Measurements from ENCODE around the gene RAPGEF2.
"Not testable (repeated sequence)": the region's sequence is repeated elsewhere in the genome, so short reads cannot be mapped to it uniquely, and the experiment has no call there.

Gene RAPGEF2

GRCh38 chr4:159098482-159099127 is 4.3 kb upstream of the RAPGEF2 start:
- no peak for DNase-seq

- DNase-seq, result peak in 2 of 6 experiments; percentile 23 to 50
Measured at GRCh38 chr4:159101988-159102621, 774 bp upstream of the RAPGEF2 start.

DNA sequence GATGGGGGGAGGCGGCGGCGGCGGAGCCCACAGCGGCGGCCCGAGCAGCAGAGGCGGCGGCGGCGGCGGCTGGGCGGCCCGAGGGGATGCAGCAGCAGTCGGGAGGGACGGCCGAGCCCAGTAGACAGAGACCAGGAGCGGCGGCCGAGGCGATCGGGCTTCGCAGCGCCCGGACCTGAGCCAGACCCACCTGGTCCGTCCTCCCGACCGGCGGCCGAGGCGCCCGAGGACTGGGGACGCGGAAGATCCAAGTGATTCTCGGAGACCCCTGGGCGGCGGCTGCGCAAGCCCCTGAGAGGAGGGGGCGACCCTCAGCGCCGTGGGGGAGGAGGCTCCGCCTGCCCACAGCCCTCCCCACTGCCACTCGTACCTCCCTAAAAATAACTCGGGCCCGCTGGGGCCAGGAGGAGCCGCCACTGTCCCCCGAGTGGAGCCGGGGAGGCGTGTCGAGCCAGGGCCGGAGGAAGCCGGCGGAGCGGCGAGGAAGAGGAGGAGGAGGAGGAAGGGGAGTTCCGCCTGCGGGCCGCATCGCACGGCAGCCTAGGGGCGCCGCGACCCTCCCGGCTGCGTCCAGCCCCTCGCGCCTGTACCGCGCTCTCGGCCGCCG is 608 bp downstream of the RAPGEF2 start:
- DNase-seq, result peak; percentile 11 to 67 (median 38)

DNA sequence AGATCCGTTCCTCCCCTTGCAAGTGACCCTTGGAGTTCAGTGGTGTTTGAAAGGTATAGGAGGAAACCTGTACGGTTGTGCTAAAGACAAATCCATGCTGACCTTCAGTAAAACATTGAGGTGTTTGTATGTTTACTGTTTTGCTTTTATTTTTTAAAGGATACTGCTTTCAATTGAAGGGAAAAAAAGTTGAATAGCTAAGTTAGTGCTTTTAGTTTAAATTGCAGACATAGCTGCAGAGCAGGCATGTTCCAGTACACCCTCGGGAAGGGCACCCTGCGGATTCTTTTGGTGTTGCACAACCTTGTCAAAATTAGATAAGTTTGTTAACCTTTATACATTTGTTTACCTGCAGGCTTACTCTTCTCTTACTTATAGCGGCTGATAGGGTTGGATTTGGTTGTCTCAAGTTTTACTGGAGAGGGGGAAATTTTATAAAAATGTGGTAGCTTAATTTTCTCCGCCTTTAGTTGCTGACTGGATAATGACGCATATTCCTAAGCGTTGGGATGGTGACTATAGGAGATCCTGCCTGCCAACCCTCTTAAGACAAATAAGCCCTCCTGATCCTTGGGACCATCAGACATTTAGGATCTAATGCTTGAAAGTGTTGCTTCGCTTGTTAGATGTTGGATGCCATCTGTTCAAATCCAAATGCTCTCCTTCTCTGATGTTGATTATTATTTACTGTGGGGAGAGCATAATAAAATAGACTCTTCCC is 2.0 kb downstream of the RAPGEF2 start:
- peak in 2 of 6 experiments; percentile 34 to 49 for DNase-seq

DNA sequence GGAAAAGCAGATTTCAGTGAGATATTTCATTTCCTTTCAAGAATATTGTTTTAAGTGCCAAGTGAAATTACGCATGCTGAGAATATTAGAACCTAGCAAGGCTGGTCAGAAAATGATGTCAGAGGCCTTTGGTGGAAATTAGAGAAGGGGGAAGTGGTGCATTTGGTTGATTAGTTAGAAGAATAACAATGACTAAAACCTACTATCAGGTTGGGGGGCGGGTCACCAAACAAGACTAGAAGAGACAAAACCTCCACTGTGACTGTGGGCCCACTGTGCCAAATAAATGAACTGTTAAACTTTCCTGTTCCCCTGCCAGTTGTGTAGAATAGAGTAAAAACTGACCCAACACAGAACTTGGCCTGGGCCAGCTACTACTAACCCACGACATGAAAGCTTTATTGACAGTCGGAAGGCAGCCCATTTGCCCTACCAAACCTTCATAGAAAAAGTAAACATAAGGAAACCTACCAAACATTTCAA is 2.9 kb downstream of the RAPGEF2 start:
- DNase-seq, result no peak

DNA sequence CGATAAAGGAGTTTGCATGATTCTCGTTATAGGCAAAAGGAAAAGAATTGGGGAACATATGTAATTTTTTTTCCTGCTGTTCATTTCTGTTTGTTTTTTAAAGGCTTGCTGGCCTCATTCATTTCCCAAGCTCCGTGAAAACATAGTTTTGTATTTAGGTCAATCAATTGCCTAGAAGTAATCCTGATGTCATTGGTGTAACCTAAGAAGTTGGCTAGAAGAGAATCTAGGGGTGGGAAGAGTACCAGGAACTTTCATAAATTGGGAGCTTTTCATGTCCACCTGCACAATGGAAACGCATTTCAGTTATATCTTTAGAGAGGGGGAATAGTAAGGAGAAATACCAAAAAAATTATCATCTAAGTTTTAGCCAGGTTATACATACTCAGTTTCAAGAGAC is 3.8 kb downstream of the RAPGEF2 start:
- no peak for DNase-seq

GRCh38 chr4:159107203-159107925 is 4.5 kb downstream of the RAPGEF2 start:
- DNase-seq, result no peak

GRCh38 chr4:159108124-159108523 is 5.2 kb downstream of the RAPGEF2 start:
- DNase-seq, result no peak

DNA sequence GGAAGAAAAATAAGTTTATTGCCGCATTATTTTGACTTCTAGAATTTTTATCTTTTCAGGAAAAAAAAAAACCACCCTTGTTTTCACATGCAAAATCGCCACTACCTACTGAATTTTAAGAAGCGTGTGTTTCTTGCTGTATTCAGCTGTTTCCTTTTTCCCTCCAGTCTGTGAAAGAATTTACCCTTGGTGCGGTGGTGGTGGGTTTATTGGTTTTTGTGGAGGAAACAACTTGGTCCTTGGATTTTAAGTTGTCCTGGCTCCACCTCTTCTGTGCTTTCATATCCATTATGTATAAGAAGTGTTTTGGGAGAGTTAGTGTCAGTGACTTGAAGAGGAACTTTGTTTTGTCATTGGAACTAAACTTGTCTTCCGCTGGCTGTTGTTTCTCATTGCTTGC is 8.1 kb downstream of the RAPGEF2 start:
- DNase-seq, result no peak

GRCh38 chr4:159111416-159111815 is 8.5 kb downstream of the RAPGEF2 start:
- DNase-seq, result no peak

DNA sequence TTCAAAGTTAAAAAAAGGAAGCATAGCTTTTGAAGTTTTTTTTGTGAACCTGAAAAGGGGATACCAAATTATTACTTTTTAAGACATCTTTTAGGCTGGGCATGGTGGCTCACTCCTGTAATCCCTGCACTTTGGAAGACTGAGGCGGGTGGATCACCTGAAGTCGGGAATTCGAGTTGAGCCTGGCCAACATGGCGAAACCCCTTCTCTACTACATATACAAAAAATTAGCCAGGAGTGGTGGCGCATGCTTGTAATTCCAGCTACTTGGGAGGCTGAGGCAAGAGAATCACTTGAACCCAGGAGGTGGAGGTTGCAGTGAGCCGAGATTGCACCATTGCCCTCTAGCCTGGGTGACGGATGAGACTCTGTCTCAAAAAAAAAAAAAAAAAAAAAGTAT is 10.5 kb downstream of the RAPGEF2 start:
- not testable (repeated sequence) for DNase-seq

DNA sequence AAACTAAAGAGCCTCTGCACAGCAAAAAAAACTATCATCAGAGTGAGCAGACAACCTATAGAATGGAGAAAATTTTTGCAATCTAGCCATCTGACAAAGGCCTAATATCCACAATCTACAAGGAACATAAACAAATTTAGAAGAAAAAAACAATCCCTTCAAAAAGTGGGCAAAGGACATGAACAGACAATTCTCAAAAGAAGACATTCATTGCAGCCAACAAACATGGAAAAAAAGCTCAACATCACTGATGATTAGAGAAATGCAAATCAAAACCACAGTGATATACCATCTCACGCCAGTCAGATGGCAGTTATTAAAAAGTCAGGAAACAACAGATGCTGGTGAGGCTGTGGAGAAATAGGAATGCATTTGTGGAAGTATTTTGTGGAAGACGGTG is 13.2 kb downstream of the RAPGEF2 start:
- DNase-seq, result not testable (repeated sequence)

DNA sequence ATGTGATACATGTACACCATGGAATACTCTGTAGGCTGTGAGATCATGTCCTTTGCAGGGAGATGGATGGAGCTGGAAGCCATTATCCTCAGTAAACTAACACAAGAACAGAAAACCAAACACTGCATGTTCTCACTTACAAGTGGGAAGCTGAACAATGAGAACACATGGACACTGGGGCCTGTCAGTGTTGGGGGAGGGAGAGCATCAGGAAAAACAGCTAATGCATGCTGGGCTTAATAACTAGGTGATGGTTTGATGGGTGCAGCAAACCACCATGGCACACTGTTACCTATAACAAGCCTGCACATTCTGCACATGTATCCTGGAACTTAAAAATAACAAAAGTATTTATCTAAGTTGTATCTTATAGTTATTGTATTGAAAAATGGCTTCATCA is 13.8 kb downstream of the RAPGEF2 start:
- DNase-seq, result not testable (repeated sequence)

DNA sequence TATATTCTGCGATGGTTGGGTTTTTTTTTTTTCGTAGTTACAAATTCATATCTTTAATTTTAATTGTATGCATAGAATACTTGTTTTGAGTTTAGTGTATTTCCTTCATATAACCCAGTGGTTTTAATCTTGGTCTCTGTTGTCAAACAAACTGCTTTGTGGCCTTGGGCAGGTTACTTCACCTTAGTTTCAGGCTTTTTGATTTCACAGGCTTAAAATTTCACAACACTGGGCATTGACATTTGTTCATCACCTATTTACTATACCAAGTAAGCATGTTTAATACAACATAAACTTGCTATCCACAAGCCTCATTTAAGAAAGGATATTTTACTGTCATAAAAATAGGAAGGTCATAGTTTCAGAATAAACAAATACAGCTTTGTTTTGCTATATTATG is 14.7 kb downstream of the RAPGEF2 start:
- no peak for DNase-seq

DNA sequence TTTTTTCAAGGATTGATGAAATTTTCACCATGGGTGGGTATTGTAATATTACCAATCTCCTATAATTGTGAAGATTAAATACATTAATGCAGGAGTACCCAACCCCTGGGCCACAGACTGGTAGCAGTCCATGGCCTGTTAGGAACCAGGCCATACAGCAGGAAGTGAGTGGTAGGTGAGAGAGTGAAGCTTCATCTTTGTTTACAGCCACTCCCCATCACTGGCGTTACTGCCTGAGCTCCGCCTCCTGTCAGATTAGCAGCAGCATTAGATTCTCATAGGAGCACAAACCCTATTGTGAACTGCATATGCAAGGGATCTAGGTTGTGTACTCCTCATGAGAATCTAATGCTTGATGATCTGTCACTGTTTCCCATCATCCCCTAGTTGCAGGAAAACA is 15.1 kb downstream of the RAPGEF2 start:
- peak in 1 of 6 experiments; percentile 3 for DNase-seq

DNA sequence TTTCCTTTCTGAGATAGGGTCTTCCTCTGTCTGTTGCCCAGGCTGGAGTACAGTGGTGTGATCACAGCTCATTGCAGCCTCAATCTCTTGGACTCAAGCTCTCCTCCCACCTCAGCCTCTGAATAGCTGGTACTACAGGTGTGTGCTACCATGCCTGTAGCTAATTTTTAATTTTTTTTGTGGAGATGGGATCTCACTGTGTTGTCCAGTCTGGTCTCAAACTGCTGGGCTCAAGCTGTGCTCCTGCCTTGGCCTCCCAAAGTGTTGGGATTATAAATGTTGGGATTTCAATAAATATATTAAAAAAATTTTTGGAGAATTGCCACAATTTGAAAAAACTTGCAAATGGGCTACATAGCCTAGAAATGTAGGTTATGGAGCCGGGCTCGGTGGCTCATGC is 18.5 kb downstream of the RAPGEF2 start:
- DNase-seq, result no peak

DNA sequence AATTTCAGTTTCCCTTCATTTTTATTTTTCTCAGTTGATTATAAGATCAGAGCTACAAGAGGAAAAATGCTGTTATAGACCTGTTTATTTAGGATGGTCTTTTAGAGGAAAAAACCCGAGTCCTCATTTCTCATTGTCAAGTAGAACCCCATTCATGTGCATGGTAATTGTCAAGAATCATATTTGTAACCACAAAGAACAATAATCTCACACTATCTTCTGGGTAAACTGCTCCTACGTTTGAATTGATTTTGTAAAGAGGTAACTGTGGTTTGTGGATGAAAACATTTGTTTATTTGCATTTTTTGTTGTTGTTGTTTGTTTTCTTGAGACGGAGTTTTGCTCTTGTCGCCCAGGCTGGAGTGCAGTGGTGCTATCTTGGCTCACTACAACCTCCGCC is 23.8 kb downstream of the RAPGEF2 start:
- no peak for DNase-seq

- no peak for DNase-seq
Measured at GRCh38 chr4:159127745-159128518, 25.1 kb downstream of the RAPGEF2 start.

DNA sequence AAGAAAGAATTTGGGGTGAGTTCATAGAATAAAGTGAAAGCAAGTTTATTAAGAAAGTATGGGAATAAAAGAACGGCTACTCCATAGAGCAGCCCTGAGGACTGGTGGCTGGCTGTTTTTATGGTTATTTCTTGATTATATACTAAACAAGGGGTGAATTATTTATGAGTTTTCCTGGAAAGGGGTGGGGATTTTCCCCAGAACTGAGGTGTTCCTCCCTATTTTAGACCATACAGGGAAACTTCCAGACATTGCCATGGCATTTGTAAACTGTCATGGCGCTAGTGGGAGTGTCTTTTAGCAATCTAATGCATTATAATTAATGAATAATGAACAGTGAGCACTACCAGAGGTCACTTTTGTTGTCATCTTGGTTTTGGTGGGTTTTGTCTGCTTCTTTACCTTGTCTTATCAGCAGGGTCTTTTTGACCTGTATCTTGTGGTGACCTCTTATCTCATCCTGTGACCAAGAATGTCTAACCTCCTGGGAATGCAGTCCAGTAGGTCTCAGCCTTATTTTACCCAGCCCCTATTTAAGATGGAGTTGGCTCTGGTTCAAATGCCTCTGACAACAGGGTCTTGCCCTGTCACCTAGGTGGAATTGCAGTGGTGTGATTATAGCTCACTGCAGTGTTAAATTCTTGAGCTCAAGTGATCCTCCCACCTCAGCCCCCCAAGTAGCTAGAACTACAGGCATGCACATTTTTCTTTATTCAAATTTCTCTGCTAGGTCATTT is 27.1 kb downstream of the RAPGEF2 start:
- no peak for DNase-seq

- no peak for DNase-seq
Measured at GRCh38 chr4:159131564-159131963, 28.7 kb downstream of the RAPGEF2 start.

GRCh38 chr4:159134429-159134828 is 31.6 kb downstream of the RAPGEF2 start:
- DNase-seq, result no peak
